ENCODE results near the gene UQCRQ. TPM values are rescaled to one million over a fixed set of nuclear protein-coding genes. Genes with fewer than 3 reads are reported as not detected.

The UQCRQ gene
- total and polyA plus RNA-seq, 2 of the 13 experiments (the other 11 are each of a cell fraction or from before 2014, with no cell fraction given): 257 to 575 TPM

- no peak for TF ChIP-seq ZNF33B (CRISPR knock-in tag; IDR thresholded peaks at IDR 0.05)
- no peak for TF ChIP-seq ZNF800 (CRISPR knock-in tag; IDR thresholded peaks at IDR 0.05)
- TF ChIP-seq ZBTB8A (CRISPR knock-in tag; IDR thresholded peaks at IDR 0.05; ENCODE audit: borderline replicate concordance, low read depth): no peak
- no peak for TF ChIP-seq GLI4 (CRISPR knock-in tag; IDR thresholded peaks at IDR 0.05; ENCODE audit: borderline replicate concordance)
- peak; percentile 45; the same call in 1 of the 2 replicates for TF ChIP-seq ZNF710 (CRISPR knock-in tag; IDR thresholded peaks at IDR 0.05; ENCODE audit: borderline replicate concordance)
- 0 out of 2 replicates have a peak, but pooled peaks have one; percentile 39 for TF ChIP-seq ZNF333 (CRISPR knock-in tag; IDR thresholded peaks at IDR 0.05; ENCODE audit: borderline replicate concordance)
- TF ChIP-seq NFKBIZ (CRISPR knock-in tag; IDR thresholded peaks at IDR 0.05): no peak
- TF ChIP-seq KDM1A (CRISPR knock-in tag; IDR thresholded peaks at IDR 0.05): no peak
- peak; percentile 7; the same call in 1 of the 2 replicates for TF ChIP-seq DMAP1 (CRISPR knock-in tag; IDR thresholded peaks at IDR 0.05)
- TF ChIP-seq SNAI1 (CRISPR knock-in tag; IDR thresholded peaks at IDR 0.05; ENCODE audit: borderline replicate concordance): peak; percentile 77; the same call in 1 of the 2 replicates
- TF ChIP-seq MXD3 (CRISPR knock-in tag; IDR thresholded peaks at IDR 0.05): no peak
- TF ChIP-seq ZC3H13 (CRISPR knock-in tag; IDR thresholded peaks at IDR 0.05): 0 out of 2 replicates have a peak, but pooled peaks have one; percentile 5
- no peak for TF ChIP-seq USF2 (IDR thresholded peaks at IDR 0.05; ENCODE audit: low read depth, low read length)
- no peak for TF ChIP-seq USF2 (CRISPR knock-in tag; IDR thresholded peaks at IDR 0.05; ENCODE audit: borderline replicate concordance)
- no peak for TF ChIP-seq CTCF (CRISPR knock-in tag; IDR thresholded peaks at IDR 0.05)
- no peak for TF ChIP-seq REST (IDR thresholded peaks at IDR 0.05; ENCODE audit: borderline replicate concordance in 1 of 2, low read depth in 1 of 2, low read length in 2 of 2)
Measured at GRCh38 chr5:132867046-132867451, 607 bp downstream of the UQCRQ start (continued).
